Small intestine (tissue), 7 donors: ENCODE data around the gene PTPN13. TPM values are rescaled to one million over a fixed set of nuclear protein-coding genes. Genes with fewer than 3 reads are reported as not detected.

Experiments
- DNase-seq, 2 donors: peaks; one replicate each; pipeline versions ENCODE4 v3.0.0 to v3.0.0-alpha.2; 2013
- FAIRE-seq: peaks from 2 replicates; lab custom pipeline; 2012; peaks lifted over from hg19 to GRCh38; lab: Jason Lieb, UNC
- H3K27ac ChIP-seq, 3 donors: one replicate each; pipeline ENCODE4 v1.5.1; 2013; ENCODE audit warnings: low read length in 2 of 3, mild to moderate bottlenecking in 2 of 3, control low read depth in 1 of 3, inconsistent platforms in 1 of 3, low read depth in 1 of 3, moderate library complexity in 1 of 3
- H3K27me3 ChIP-seq, 3 donors: one replicate each; pipeline ENCODE4 v1.6.1; 2013; ENCODE audit warnings: low read length in 3 of 3, inconsistent platforms in 1 of 3; ENCODE audit not compliant: control insufficient read depth in 3 of 3, insufficient read depth in 3 of 3
- H3K36me3 ChIP-seq, 3 donors: one replicate each; pipeline ENCODE4 v1.6.1; 2013; ENCODE audit warnings: low read length in 3 of 3, inconsistent platforms in 1 of 3, low read depth in 1 of 3, mild to moderate bottlenecking in 1 of 3, moderate library complexity in 1 of 3; ENCODE audit not compliant: control insufficient read depth in 3 of 3, insufficient read depth in 2 of 3
- H3K4me1 ChIP-seq, 3 donors: one replicate each; pipeline ENCODE4 v1.6.1; 2013; ENCODE audit warnings: low read length in 2 of 3, inconsistent platforms in 1 of 3, low read depth in 1 of 3, mild to moderate bottlenecking in 1 of 3, moderate library complexity in 1 of 3; ENCODE audit not compliant: control insufficient read depth in 3 of 3, insufficient read depth in 2 of 3
- H3K4me3 ChIP-seq, 3 donors: one replicate each; pipeline ENCODE4 v1.5.1; 2013; ENCODE audit warnings: low read length in 3 of 3, control low read depth in 1 of 3, inconsistent platforms in 1 of 3, low read depth in 1 of 3, mild to moderate bottlenecking in 1 of 3, moderate library complexity in 1 of 3
- H3K9me3 ChIP-seq, 2 donors: one replicate each; pipeline ENCODE4 v1.6.1; 2013; ENCODE audit warnings: low read depth in 1 of 2, low read length in 1 of 2; ENCODE audit not compliant: control insufficient read depth in 2 of 2, insufficient read depth in 1 of 2
- WGBS, 3 donors: extraction: QIAGEN DNeasy Blood & Tissue Kit; methylation state at CpG; one replicate each; pipeline ENCODE4 v1.1.7; 2013; 5-methylcytosine and 5-hydroxymethylcytosine counted together
- polyA plus RNA-seq, 4 donors: library from polyadenylated mRNA; stranded (reverse) in 3 of 4; unstranded in 1 of 4; fragments of 200-250 nt in 3 of 4; fragments of 120-200 nt in 1 of 4; gene quantifications; one replicate each; pipeline versions ENCODE4 v1.2.1 to v1.2.3, GENCODE V29; 2013
- donor health status: healthy with polysubstance abuse.
- donor health status: control.
- donor health status: control.
- donor health status: Bipolar disorder and iron deficiency.
- donor health status: healthy.

Gene PTPN13
- polyA plus RNA-seq, 4 donors = 0.22 to 18.2 (median 0.60) TPM

- Histone ChIP-seq H3K27ac (no peak overlapping the region), H3K27me3 (no peaks in the 10 kb centered on the region), H3K4me1 (peaks cover 0 to 4% (median 0%) of the 10 kb centered on the region in 3 donors), H3K4me3 (no peak overlapping the region), H3K36me3 (no peaks in the 10 kb centered on the region), H3K9me3 (no peaks in the 10 kb centered on the region)
- no peak for FAIRE-seq
- no peak for DNase-seq
- 92 to 95% (median 95%) methylated on average over 2 of the region's 2 CpGs for WGBS, 3 donors
Measured at GRCh38 chr4:86822136-86822535, 228.0 kb downstream of the PTPN13 start.

- Histone ChIP-seq H3K4me3 (no peak overlapping the region), H3K9me3 (peaks cover 0 to 7% of the 10 kb centered on the region in 2 donors), H3K27me3 (no peaks in the 10 kb centered on the region), H3K27ac (no peak overlapping the region), H3K4me1 (no peaks in the 10 kb centered on the region), H3K36me3 (no peaks in the 10 kb centered on the region)
- FAIRE-seq (no peak), DNase-seq (no peak)
- 74 to 84% (median 78%) methylated on average over 3 of the region's 3 CpGs for WGBS, 3 donors
Measured at GRCh38 chr4:86825511-86825910, 231.4 kb downstream of the PTPN13 start.

GRCh38 chr4:86831262-86832130, 237.4 kb downstream of the PTPN13 start:
- Histone ChIP-seq H3K27me3 (no peaks in the 10 kb centered on the region), H3K9me3 (peaks cover 0 to 7% of the 10 kb centered on the region in 2 donors), H3K4me3 (no peak overlapping the region), H3K4me1 (no peaks in the 10 kb centered on the region), H3K36me3 (no peaks in the 10 kb centered on the region), H3K27ac (no peak overlapping the region)
- WGBS, 3 donors = 76 to 88% (median 77%) methylated on average over 5 of the region's 5 CpGs
- DNase-seq (peak in 1 of 2 donors; percentile 11), FAIRE-seq (no peak)

GRCh38 chr4:86833615-86834014, 239.5 kb downstream of the PTPN13 start:
- FAIRE-seq = no peak
- H3K27me3 ChIP-seq = no peaks in the 10 kb centered on the region
- 91 to 100% (median 97%) methylated on average over 1 of the region's 1 CpG for WGBS, 3 donors
- H3K4me1 ChIP-seq = no peaks in the 10 kb centered on the region
- peaks cover 0 to 7% of the 10 kb centered on the region in 2 donors for H3K9me3 ChIP-seq
- H3K4me3 ChIP-seq = no peak overlapping the region
- H3K36me3 ChIP-seq = no peaks in the 10 kb centered on the region
- DNase-seq = no peak
- no peak overlapping the region for H3K27ac ChIP-seq

GRCh38 chr4:86834901-86835300, 240.8 kb downstream of the PTPN13 start:
- H3K36me3 ChIP-seq = no peaks in the 10 kb centered on the region
- H3K27me3 ChIP-seq = no peaks in the 10 kb centered on the region
- H3K4me3 ChIP-seq = no peak overlapping the region
- peaks cover 0 to 6% of the 10 kb centered on the region in 2 donors for H3K9me3 ChIP-seq
- H3K4me1 ChIP-seq = no peaks in the 10 kb centered on the region
- no peak for FAIRE-seq
- no peak for DNase-seq
- WGBS, 3 donors = 85 to 88% (median 88%) methylated on average over 3 of the region's 3 CpGs
- H3K27ac ChIP-seq = no peak overlapping the region

- Histone ChIP-seq H3K36me3 (no peaks in the 10 kb centered on the region), H3K4me3 (no peak overlapping the region), H3K9me3 (no peaks in the 10 kb centered on the region), H3K4me1 (no peaks in the 10 kb centered on the region), H3K27me3 (no peaks in the 10 kb centered on the region), H3K27ac (no peak overlapping the region)
- DNase-seq (no peak), FAIRE-seq (no peak)
- 81 to 92% (median 85%) methylated on average over 3 of the region's 3 CpGs for WGBS, 3 donors
Measured at GRCh38 chr4:86835677-86836076, 241.6 kb downstream of the PTPN13 start.

GRCh38 chr4:86837691-86838503, 243.8 kb downstream of the PTPN13 start:
- Histone ChIP-seq H3K9me3 (no peaks in the 10 kb centered on the region), H3K27me3 (no peaks in the 10 kb centered on the region), H3K4me3 (no peak overlapping the region), H3K27ac (no peak overlapping the region), H3K4me1 (no peaks in the 10 kb centered on the region), H3K36me3 (no peaks in the 10 kb centered on the region)
- DNase-seq (no peak), FAIRE-seq (no peak)
- WGBS, 3 donors = 69 to 79% (median 78%) methylated on average over 5 of the region's 5 CpGs

GRCh38 chr4:86840858-86841257, 246.7 kb downstream of the PTPN13 start:
- FAIRE-seq (no peak), DNase-seq (no peak)
- no peak overlapping the region for H3K27ac ChIP-seq
- no peaks in the 10 kb centered on the region for H3K27me3 ChIP-seq
- 81 to 85% (median 83%) methylated on average over 1 of the region's 1 CpG for WGBS, 3 donors
- no peak overlapping the region for H3K4me3 ChIP-seq
- no peaks in the 10 kb centered on the region for H3K9me3 ChIP-seq
- H3K36me3 ChIP-seq = no peaks in the 10 kb centered on the region
- no peaks in the 10 kb centered on the region for H3K4me1 ChIP-seq
